ENCODE measurements around the gene ERC2.

Gene ERC2

DNA sequence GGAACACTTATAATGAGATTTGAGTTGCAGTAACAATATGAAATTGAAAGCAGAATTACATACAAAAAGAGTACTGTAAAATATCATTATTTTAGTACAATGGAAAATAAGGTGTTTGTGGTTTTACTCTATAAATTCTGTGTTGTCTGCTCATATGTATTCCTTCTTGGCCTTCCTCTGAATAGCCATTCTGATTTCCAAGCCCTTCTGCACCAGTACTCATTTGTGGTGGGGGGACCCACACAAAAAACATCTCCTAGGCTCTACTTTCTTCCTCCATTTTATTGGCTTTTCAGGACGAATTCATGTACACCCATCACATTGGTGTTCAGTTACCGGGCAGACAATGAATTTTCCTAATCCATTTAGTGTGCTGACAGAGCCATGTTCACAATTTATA is 338.2 kb downstream of the ERC2 start:
- H3K9me2 ChIP-seq (replicated peaks; ENCODE audit: low read depth, low read length), result no peaks in the 10 kb centered on the region
- H3K4me3 ChIP-seq (ENCODE audit: low read length, poor library complexity, severe bottlenecking), result no peak overlapping the region
- H3K9me3 ChIP-seq (ENCODE audit: insufficient read depth, low read depth, low read length), result no peaks in the 10 kb centered on the region
- H3K9ac ChIP-seq (ENCODE audit: low read depth, low read length, poor library complexity, severe bottlenecking), result no peak overlapping the region
- no peaks in the 10 kb centered on the region for H3K36me3 ChIP-seq (ENCODE audit: insufficient read depth, low read length)
- no peak for TF ChIP-seq EZH2phosphoT487 (IDR thresholded peaks at IDR 0.05; ENCODE audit: borderline replicate concordance)
- TF ChIP-seq, protein P1, sequence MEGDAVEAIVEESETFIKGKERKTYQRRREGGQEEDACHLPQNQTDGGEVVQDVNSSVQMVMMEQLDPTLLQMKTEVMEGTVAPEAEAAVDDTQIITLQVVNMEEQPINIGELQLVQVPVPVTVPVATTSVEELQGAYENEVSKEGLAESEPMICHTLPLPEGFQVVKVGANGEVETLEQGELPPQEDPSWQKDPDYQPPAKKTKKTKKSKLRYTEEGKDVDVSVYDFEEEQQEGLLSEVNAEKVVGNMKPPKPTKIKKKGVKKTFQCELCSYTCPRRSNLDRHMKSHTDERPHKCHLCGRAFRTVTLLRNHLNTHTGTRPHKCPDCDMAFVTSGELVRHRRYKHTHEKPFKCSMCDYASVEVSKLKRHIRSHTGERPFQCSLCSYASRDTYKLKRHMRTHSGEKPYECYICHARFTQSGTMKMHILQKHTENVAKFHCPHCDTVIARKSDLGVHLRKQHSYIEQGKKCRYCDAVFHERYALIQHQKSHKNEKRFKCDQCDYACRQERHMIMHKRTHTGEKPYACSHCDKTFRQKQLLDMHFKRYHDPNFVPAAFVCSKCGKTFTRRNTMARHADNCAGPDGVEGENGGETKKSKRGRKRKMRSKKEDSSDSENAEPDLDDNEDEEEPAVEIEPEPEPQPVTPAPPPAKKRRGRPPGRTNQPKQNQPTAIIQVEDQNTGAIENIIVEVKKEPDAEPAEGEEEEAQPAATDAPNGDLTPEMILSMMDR (conservative IDR thresholded peaks at IDR 0.05; ENCODE audit: low read length), result no peak
- H3K79me2 ChIP-seq (ENCODE audit: insufficient read depth, low read length), result no peaks in the 10 kb centered on the region
- H3F3A ChIP-seq (ENCODE audit: low read depth), result no peaks in the 10 kb centered on the region
- H3K4me2 ChIP-seq (ENCODE audit: low read depth, low read length, poor library complexity, severe bottlenecking), result no peak overlapping the region
- no peaks in the 10 kb centered on the region for H3K4me1 ChIP-seq (ENCODE audit: insufficient read depth, low read length, poor library complexity, severe bottlenecking)
- H2AFZ ChIP-seq (ENCODE audit: low read length), result no peak overlapping the region
- no peaks in the 10 kb centered on the region for H3K27me3 ChIP-seq (ENCODE audit: insufficient read depth, low read length, poor library complexity, severe bottlenecking)
- no peaks in the 10 kb centered on the region for H4K20me1 ChIP-seq (ENCODE audit: insufficient read depth, low read length, poor library complexity, severe bottlenecking)

DNA sequence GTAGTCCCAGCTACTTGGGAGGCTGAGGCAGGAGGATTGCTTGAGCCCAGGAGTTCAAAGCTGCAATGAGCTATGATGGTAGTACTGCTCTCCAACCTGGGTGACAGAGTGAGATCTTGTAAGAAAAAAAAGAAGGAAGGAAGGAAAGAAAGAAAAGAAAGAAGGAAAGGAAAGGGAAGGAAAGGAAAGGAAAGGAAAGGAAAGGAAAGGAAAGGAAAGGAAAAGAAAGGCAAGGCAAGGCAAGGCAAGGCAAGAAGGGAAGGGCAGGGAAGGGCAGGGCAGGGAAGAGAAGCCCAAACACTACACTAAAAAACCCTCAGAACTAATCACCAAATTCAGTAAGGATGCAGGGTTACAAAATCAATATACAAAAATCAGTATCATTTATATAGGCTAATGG is 341.6 kb downstream of the ERC2 start:
- no peak overlapping the region for H3K9ac ChIP-seq (ENCODE audit: low read depth, low read length, poor library complexity, severe bottlenecking)
- H3K79me2 ChIP-seq (ENCODE audit: insufficient read depth, low read length), result no peaks in the 10 kb centered on the region
- H2AFZ ChIP-seq (ENCODE audit: low read length), result no peak overlapping the region
- no peak overlapping the region for H3K4me3 ChIP-seq (ENCODE audit: low read length, poor library complexity, severe bottlenecking)
- H3K4me1 ChIP-seq (ENCODE audit: insufficient read depth, low read length, poor library complexity, severe bottlenecking), result no peaks in the 10 kb centered on the region
- no peak overlapping the region for H3K4me2 ChIP-seq (ENCODE audit: low read depth, low read length, poor library complexity, severe bottlenecking)
- H3K9me2 ChIP-seq (replicated peaks; ENCODE audit: low read depth, low read length), result no peaks in the 10 kb centered on the region
- H3K27me3 ChIP-seq (ENCODE audit: insufficient read depth, low read length, poor library complexity, severe bottlenecking), result no peaks in the 10 kb centered on the region
- no peaks in the 10 kb centered on the region for H3F3A ChIP-seq (ENCODE audit: low read depth)
- no peak for TF ChIP-seq EZH2phosphoT487 (IDR thresholded peaks at IDR 0.05; ENCODE audit: borderline replicate concordance)
- TF ChIP-seq, protein P1 (conservative IDR thresholded peaks at IDR 0.05; ENCODE audit: low read length), result no peak
- no peaks in the 10 kb centered on the region for H3K36me3 ChIP-seq (ENCODE audit: insufficient read depth, low read length)
- no peaks in the 10 kb centered on the region for H3K9me3 ChIP-seq (ENCODE audit: insufficient read depth, low read depth, low read length)
- H4K20me1 ChIP-seq (ENCODE audit: insufficient read depth, low read length, poor library complexity, severe bottlenecking), result no peaks in the 10 kb centered on the region

DNA sequence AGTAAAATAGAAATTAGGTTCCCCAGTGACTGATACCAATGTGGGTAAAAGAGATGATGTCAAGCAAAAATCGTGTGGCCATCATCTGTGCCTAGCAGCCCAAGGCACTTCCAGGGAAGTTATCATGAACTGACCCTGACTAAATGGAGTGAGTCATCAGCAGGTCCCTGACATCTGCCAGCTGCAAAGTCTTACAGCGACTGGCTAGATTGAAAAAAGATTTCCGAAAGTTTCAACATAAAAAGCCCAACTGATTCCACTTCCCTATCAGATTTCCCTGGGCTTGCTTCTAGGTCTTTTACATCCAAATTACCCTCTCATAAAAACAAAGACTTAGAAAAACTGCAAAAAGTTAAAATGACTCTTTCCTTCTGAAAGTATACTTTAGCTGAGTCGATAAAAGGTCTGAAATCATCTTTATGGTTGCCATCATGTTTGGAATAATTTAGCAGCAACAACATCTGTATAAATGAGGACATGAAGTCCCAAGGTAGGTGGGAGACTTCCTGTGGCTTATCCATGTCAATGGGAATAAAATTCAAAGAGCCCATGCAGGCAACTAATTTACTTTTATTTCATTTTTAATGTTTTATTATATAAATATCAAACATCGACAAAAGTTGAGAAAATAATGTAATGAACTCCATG is 342.8 kb downstream of the ERC2 start:
- TF ChIP-seq EZH2phosphoT487 (IDR thresholded peaks at IDR 0.05; ENCODE audit: borderline replicate concordance), result no peak
- TF ChIP-seq, protein P1 (conservative IDR thresholded peaks at IDR 0.05; ENCODE audit: low read length), result no peak
- Histone ChIP-seq H3K9me3 (ENCODE audit: insufficient read depth, low read depth, low read length) (no peaks in the 10 kb centered on the region), H3K4me1 (ENCODE audit: insufficient read depth, low read length, poor library complexity, severe bottlenecking) (no peaks in the 10 kb centered on the region), H3K9me2 (replicated peaks; ENCODE audit: low read depth, low read length) (no peaks in the 10 kb centered on the region), H3K4me2 (ENCODE audit: low read depth, low read length, poor library complexity, severe bottlenecking) (no peak overlapping the region), H3F3A (ENCODE audit: low read depth) (no peaks in the 10 kb centered on the region), H3K9ac (ENCODE audit: low read depth, low read length, poor library complexity, severe bottlenecking) (no peak overlapping the region), H3K36me3 (ENCODE audit: insufficient read depth, low read length) (no peaks in the 10 kb centered on the region), H3K27me3 (ENCODE audit: insufficient read depth, low read length, poor library complexity, severe bottlenecking) (no peaks in the 10 kb centered on the region), H2AFZ (ENCODE audit: low read length) (no peak overlapping the region), H3K4me3 (ENCODE audit: low read length, poor library complexity, severe bottlenecking) (no peak overlapping the region), H3K79me2 (ENCODE audit: insufficient read depth, low read length) (no peaks in the 10 kb centered on the region), H4K20me1 (ENCODE audit: insufficient read depth, low read length, poor library complexity, severe bottlenecking) (no peaks in the 10 kb centered on the region)
